ENCODE results near the gene EIF2A. TPM values are rescaled to one million over a fixed set of nuclear protein-coding genes. Genes with fewer than 3 reads are reported as not detected.
"Not testable (repeated sequence)": the region's sequence is repeated elsewhere in the genome, so short reads cannot be mapped to it uniquely, and the experiment has no call there.

The EIF2A gene
- total RNA-seq, 1 experiment from 2014 or later = 74.1 TPM

GRCh38 chr3:150599611-150600297 lies 53.2 kb downstream of the EIF2A start:
- Histone ChIP-seq H2AK5ac (ENCODE audit: insufficient read length, low read length) (no peak overlapping the region), H2BK5ac (ENCODE audit: insufficient read length, low read length) (no peak overlapping the region), H3K9me3 (ENCODE audit: control insufficient read depth, low read depth, low read length) (no peaks in the 10 kb centered on the region), H3T11ph (ENCODE audit: low read length) (no peak overlapping the region), H4K8ac (replicated peaks; ENCODE audit: insufficient read length, low read depth, low read length) (no peak overlapping the region), H3K4ac (ENCODE audit: low read depth, low read length) (peak overlapping the region; percentile 50; the same call in 1 of the 2 replicates), H2BK20ac (ENCODE audit: low read depth, low read length, poor library complexity, severe bottlenecking) (no peak overlapping the region), H3K23me2 (ENCODE audit: insufficient read length, low read depth, low read length, poor library complexity, severe bottlenecking) (peaks cover 6% of the 10 kb centered on the region), H3K79me2 (ENCODE audit: insufficient read depth, low read length) (peaks cover 7% of the 10 kb centered on the region; the same call in 1 of the 2 replicates), H3K9ac (ENCODE audit: extremely low read depth, insufficient read length, low read length) (no peak overlapping the region), H2BK12ac (ENCODE audit: insufficient read length, low read depth, low read length) (no peak overlapping the region), H4K20me1 (ENCODE audit: control insufficient read depth, insufficient read depth, insufficient read length) (no peaks in the 10 kb centered on the region), H3K14ac (ENCODE audit: insufficient read depth, low read length) (peak overlapping the region; percentile 72; the same call in 1 of the 2 replicates), H4K91ac (ENCODE audit: insufficient read length, low read depth, low read length) (no peak overlapping the region), H4K5ac (ENCODE audit: insufficient read length, low read depth, low read length) (no peak overlapping the region), H3K23ac (ENCODE audit: insufficient read length, low read depth, low read length) (no peak overlapping the region), H2BK120ac (ENCODE audit: low read depth, low read length, poor library complexity, severe bottlenecking) (no peak overlapping the region), H2AFZ (ENCODE audit: low read length) (no peak overlapping the region), H3K18ac (ENCODE audit: insufficient read length, low read depth, low read length) (peak overlapping the region; percentile 67), H3K27ac (ENCODE audit: insufficient read length, low read depth, low read length) (peak overlapping the region; percentile 89), H3K4me2 (ENCODE audit: insufficient read depth, insufficient read length, low read length) (peak overlapping the region; percentile 46), H3K79me1 (ENCODE audit: insufficient read depth, low read depth, low read length, poor library complexity, severe bottlenecking) (peaks cover 4% of the 10 kb centered on the region), H2BK15ac (ENCODE audit: low read depth, low read length) (no peak overlapping the region), H3K4me1 (ENCODE audit: insufficient read depth, low read length) (peaks cover 6% of the 10 kb centered on the region), H3K56ac (ENCODE audit: insufficient read length, low read depth, low read length) (no peak overlapping the region), H3K27me3 (ENCODE audit: insufficient read depth, low read length) (no peaks in the 10 kb centered on the region)
- peak; percentile 59 for DNase-seq
- Mint-ChIP-seq H3K4me1 (peaks cover 40 to 49% of the 10 kb centered on the region in 2 experiments), H3K4me3 (peak overlapping the region in 1 of 2 experiments; percentile 68; a peak in 4 of 5 replicates), H3K36me3 (ENCODE audit: insufficient read depth in 1 of 3, low read depth in 3 of 3) (peaks cover 0 to 5% (median 5%) of the 10 kb centered on the region in 3 experiments; a peak in 4 of 7 replicates), H3K9me3 (no peaks in the 10 kb centered on the region), H3K27me3 (ENCODE audit: low read depth) (no peaks in the 10 kb centered on the region), H3K27ac (peak overlapping the region; percentile 80 to 98 (median 97))
- no CpG with 5 or more reads among the region's 4 CpGs for WGBS (ENCODE audit: extremely low coverage, insufficient read length, low lambda C conversion rate)
- TF ChIP-seq CTCF (conservative IDR thresholded peaks at IDR 0.05) = no peak

- Histone ChIP-seq H3K4me2 (ENCODE audit: insufficient read depth, insufficient read length, low read length) (peak overlapping the region; percentile 46), H3K18ac (ENCODE audit: insufficient read length, low read depth, low read length) (peak overlapping the region; percentile 27), H3K27ac (ENCODE audit: insufficient read length, low read depth, low read length) (peak overlapping the region; percentile 89), H2BK5ac (ENCODE audit: insufficient read length, low read length) (peak overlapping the region; percentile 75), H2AK5ac (ENCODE audit: insufficient read length, low read length) (peak overlapping the region; percentile 21), H3K23ac (ENCODE audit: insufficient read length, low read depth, low read length) (peak overlapping the region; percentile 23)
- H3K4me1 Mint-ChIP-seq = peaks cover 45 to 58% of the 10 kb centered on the region in 2 experiments
- H3K27me3 Mint-ChIP-seq (ENCODE audit: low read depth); H3K23me2 ChIP-seq (ENCODE audit: insufficient read length, low read depth, low read length, poor library complexity, severe bottlenecking); H3T11ph ChIP-seq (ENCODE audit: low read length); H2AFZ ChIP-seq (ENCODE audit: low read length); H2BK20ac ChIP-seq (ENCODE audit: low read depth, low read length, poor library complexity, severe bottlenecking); H2BK15ac ChIP-seq (ENCODE audit: low read depth, low read length); H4K8ac ChIP-seq (replicated peaks; ENCODE audit: insufficient read length, low read depth, low read length); DNase-seq; H3K56ac ChIP-seq (ENCODE audit: insufficient read length, low read depth, low read length); H4K20me1 ChIP-seq (ENCODE audit: control insufficient read depth, insufficient read depth, insufficient read length); H3K79me2 ChIP-seq (ENCODE audit: insufficient read depth, low read length); H3K9me3 ChIP-seq (ENCODE audit: control insufficient read depth, low read depth, low read length); H3K4ac ChIP-seq (ENCODE audit: low read depth, low read length); H4K91ac ChIP-seq (ENCODE audit: insufficient read length, low read depth, low read length); H3K4me1 ChIP-seq (ENCODE audit: insufficient read depth, low read length); H3K79me1 ChIP-seq (ENCODE audit: insufficient read depth, low read depth, low read length, poor library complexity, severe bottlenecking); H3K9ac ChIP-seq (ENCODE audit: extremely low read depth, insufficient read length, low read length); H3K14ac ChIP-seq (ENCODE audit: insufficient read depth, low read length); H3K36me3 Mint-ChIP-seq (ENCODE audit: insufficient read depth in 1 of 3, low read depth in 3 of 3); H2BK120ac ChIP-seq (ENCODE audit: low read depth, low read length, poor library complexity, severe bottlenecking); H4K5ac ChIP-seq (ENCODE audit: insufficient read length, low read depth, low read length); H3K27me3 ChIP-seq (ENCODE audit: insufficient read depth, low read length); H3K9me3 Mint-ChIP-seq; H2BK12ac ChIP-seq (ENCODE audit: insufficient read length, low read depth, low read length): not testable (repeated sequence)
- WGBS (ENCODE audit: extremely low coverage, insufficient read length, low lambda C conversion rate) = no CpG with 5 or more reads among the region's 13 CpGs
- peak overlapping the region in 1 of 2 experiments; percentile 96; a peak in 2 of 5 replicates for H3K4me3 Mint-ChIP-seq
- peak overlapping the region; percentile 87 to 98 (median 87); a peak in 6 of 7 replicates for H3K27ac Mint-ChIP-seq
Observed at GRCh38 chr3:150600647-150601530, 54.3 kb downstream of the EIF2A start.

Data from H9 (cell line).